OCI-LY7 (cell line): ENCODE data around the gene TALDO1. TPM values are rescaled to one million over a fixed set of nuclear protein-coding genes. Genes with fewer than 3 reads are reported as not detected.

ENCODE experiments used
- BruUV-seq: library from RNA; stranded (reverse); fragments of 400-500 nt; replicated peaks from 2 replicates; lab custom pipeline; 2021; lab: Mats Ljungman, UMichigan
- CTCF ChIA-PET: fragments of 300-600 bp; sonication (Branson Sonifier 250); formaldehyde crosslinking; loops from one replicate; lab custom pipeline; 2022; ENCODE audit warnings: antibody characterized with exemption; ENCODE audit not compliant: unreplicated experiment; lab: Charles Lee
- POLR2A ChIA-PET: fragments of 300-600 bp; sonication (Branson Sonifier 250); formaldehyde crosslinking; loops from one replicate; lab custom pipeline; 2022; ENCODE audit warnings: antibody characterized with exemption; lab: Charles Lee
- DNase-seq: peaks from one replicate; pipeline ENCODE4 v3.0.0-alpha.2; 2015; ENCODE audit warnings: low spot score
- H2AFZ ChIP-seq: fragments of 200-600 bp; sonication (generic), shearing (Covaris generic); 2 replicates; pipeline ENCODE4 v1.6.1; 2014; ENCODE audit warnings: mild to moderate bottlenecking, antibody characterized with exemption, low read length, moderate library complexity
- H3K27ac ChIP-seq: fragments of 200-600 bp; sonication (generic); 2 replicates; pipeline ENCODE4 v1.5.1; 2014; ENCODE audit warnings: mixed run types, low read depth, mild to moderate bottlenecking, moderate library complexity, low read length, inconsistent platforms; ENCODE audit not compliant: poor library complexity, severe bottlenecking
- H3K36me3 ChIP-seq: fragments of 200-600 bp; sonication (generic); 2 replicates; pipeline ENCODE4 v1.6.1; 2014; ENCODE audit warnings: mild to moderate bottlenecking, antibody characterized with exemption, low read length, moderate library complexity, mixed read lengths; ENCODE audit not compliant: insufficient read depth
- H3K4me1 ChIP-seq: fragments of 200-600 bp; sonication (generic); 2 replicates; pipeline ENCODE4 v1.5.1; 2014; ENCODE audit warnings: mild to moderate bottlenecking, low read length; ENCODE audit not compliant: insufficient read depth, poor library complexity, severe bottlenecking
- H3K4me2 ChIP-seq: fragments of 200-600 bp; sonication (generic); 2 replicates; pipeline ENCODE4 v1.6.1; 2014; ENCODE audit warnings: mild to moderate bottlenecking, low read length
- H3K4me3 ChIP-seq: fragments of 200-600 bp; sonication (generic); 2 replicates; pipeline ENCODE4 v1.5.1; 2014; ENCODE audit warnings: mild to moderate bottlenecking, low read depth, low read length; ENCODE audit not compliant: poor library complexity, severe bottlenecking
- H3K79me2 ChIP-seq: fragments of 200-600 bp; sonication (generic); 2 replicates; pipeline ENCODE4 v1.6.1; 2016; ENCODE audit warnings: low read depth, mild to moderate bottlenecking, low read length, moderate library complexity, mixed read lengths; ENCODE audit not compliant: insufficient read depth
- H3K9me2 ChIP-seq: fragments of 200-600 bp; sonication (generic); 2 replicates; pipeline ENCODE4 v1.6.1; 2016; ENCODE audit warnings: mild to moderate bottlenecking, low read length, mixed read lengths; ENCODE audit not compliant: insufficient read depth
- H3K9me3 ChIP-seq: fragments of 200-600 bp; sonication (generic); 2 replicates; pipeline ENCODE4 v1.6.1; 2014; ENCODE audit warnings: mild to moderate bottlenecking, mixed run types, low read length, mixed read lengths
- H4K20me1 ChIP-seq: fragments of 200-600 bp; sonication (generic); 2 replicates; pipeline ENCODE4 v1.6.1; 2014; ENCODE audit warnings: mild to moderate bottlenecking, antibody characterized with exemption, low read length, moderate library complexity, mixed read lengths; ENCODE audit not compliant: insufficient read depth
- CTCF ChIP-seq: fragments of 200-600 bp; sonication (generic); conservative IDR thresholded peaks from 2 replicates; pipeline ENCODE4 v1.5.1; 2014; ENCODE audit warnings: mild to moderate bottlenecking, antibody characterized with exemption, low read length, moderate library complexity, mixed read lengths
- EZH2phosphoT487 ChIP-seq: fragments of 200-600 bp; sonication (generic); IDR thresholded peaks from 2 replicates; pipeline ENCODE4 v1.6.1; 2018; ENCODE audit warnings: low read depth, borderline replicate concordance, mild to moderate bottlenecking, mixed run types, antibody characterized with exemption, low read length, moderate library complexity, mixed read lengths
- intact Hi-C: fragments of 100-400 bp; cut with micrococcal nuclease; formaldehyde crosslinking; loops from one replicate; pipeline ENCODE4 v1.10.0; 2022; ENCODE audit not compliant: unreplicated experiment
- total RNA-seq, 2 experiments: library from RNA; depleted of rRNA in 1 of 2; stranded (reverse); fragments of >200 nt in 1 of 2; shearing (Covaris generic) in 1 of 2; gene quantifications; 2 replicates each; pipeline ENCODE4 v1.2.3, GENCODE V29; 2014 to 2022

The TALDO1 gene
- total RNA-seq, 2 experiments from 2014 or later, result 172 to 226 TPM

GRCh38 chr11:701741-702461, 45.4 kb upstream of the TALDO1 start:
- H3K27ac ChIP-seq, result no peak overlapping the region
- H3K9me2 ChIP-seq, result no peaks in the 10 kb centered on the region
- no peaks in the 10 kb centered on the region for H3K9me3 ChIP-seq
- H3K36me3 ChIP-seq, result peaks cover 3% of the 10 kb centered on the region; the same call in 1 of the 2 replicates
- peaks cover 16% of the 10 kb centered on the region for H3K4me1 ChIP-seq
- H2AFZ ChIP-seq, result no peak overlapping the region
- POLR2A ChIA-PET, result no interaction called here
- intact Hi-C loops, result no loop called here
- TF ChIP-seq CTCF (no peak), EZH2phosphoT487 (no peak)
- CTCF ChIA-PET, result no interaction called here
- BruUV-seq, result no TSS peak
- no peak overlapping the region for H3K4me2 ChIP-seq
- H4K20me1 ChIP-seq, result no peaks in the 10 kb centered on the region
- H3K79me2 ChIP-seq, result peaks cover 9% of the 10 kb centered on the region; the same call in 1 of the 2 replicates
- no peak overlapping the region for H3K4me3 ChIP-seq
- DNase-seq, result no peak

GRCh38 chr11:702462-703461, 44.5 kb upstream of the TALDO1 start:
- POLR2A ChIA-PET, result no interaction called here
- no peaks in the 10 kb centered on the region for H3K9me3 ChIP-seq
- no peak overlapping the region for H3K27ac ChIP-seq
- no peak overlapping the region for H3K4me3 ChIP-seq
- peaks cover 3% of the 10 kb centered on the region; the same call in 1 of the 2 replicates for H3K36me3 ChIP-seq
- no peak for TF ChIP-seq CTCF
- TF ChIP-seq EZH2phosphoT487, result no peak
- intact Hi-C loops, result no loop called here
- H3K4me1 ChIP-seq, result peaks cover 7% of the 10 kb centered on the region
- CTCF ChIA-PET, result no interaction called here
- no TSS peak for BruUV-seq
- DNase-seq, result no peak
- H3K79me2 ChIP-seq, result 0 out of 2 replicates have a peak, but pooled peaks cover under 1% of the 10 kb centered on the region
- H2AFZ ChIP-seq, result no peak overlapping the region
- no peaks in the 10 kb centered on the region for H3K9me2 ChIP-seq
- no peaks in the 10 kb centered on the region for H4K20me1 ChIP-seq
- no peak overlapping the region for H3K4me2 ChIP-seq
